Measurements from ENCODE around the gene UNC13A. TPM values are rescaled to one million over a fixed set of nuclear protein-coding genes. Genes with fewer than 3 reads are reported as not detected.

UNC13A gene
- total RNA-seq, 1 donor from 2014 or later = 0.04 TPM

GRCh38 chr19:17727843-17728242 is 39.7 kb upstream of the UNC13A start:
- DNase-seq (no peak), ATAC-seq (ENCODE audit: low read depth) (no peak)
- intact Hi-C loops (cut with micrococcal nuclease) = no loop called here
- ChIA-PET CTCF (interaction anchor here (1.6 kb wide), 1 partner anchor 24 kb away, joined by 3 read pairs; no protein-coding TSS in a partner anchor), POLR2A (no interaction called here)
- H3K9me3 Mint-ChIP-seq = no peaks in the 10 kb centered on the region
- no peak overlapping the region for H3K4me3 Mint-ChIP-seq
- H3K4me1 Mint-ChIP-seq = peaks cover 20% of the 10 kb centered on the region
- no peak overlapping the region for H3K27ac Mint-ChIP-seq
- H3K36me3 Mint-ChIP-seq (ENCODE audit: low read depth) = peaks cover 80% of the 10 kb centered on the region
- H3K27me3 Mint-ChIP-seq = no peaks in the 10 kb centered on the region
- TF ChIP-seq CTCF (IDR thresholded peaks at IDR 0.05) = no peak

GRCh38 chr19:17726964-17727773 is 39.0 kb upstream of the UNC13A start:
- Mint-ChIP-seq H3K9me3 (no peaks in the 10 kb centered on the region), H3K27ac (no peak overlapping the region), H3K4me3 (no peak overlapping the region), H3K4me1 (peaks cover 20% of the 10 kb centered on the region), H3K27me3 (no peaks in the 10 kb centered on the region), H3K36me3 (ENCODE audit: low read depth) (peaks cover 75% of the 10 kb centered on the region)
- TF ChIP-seq CTCF (IDR thresholded peaks at IDR 0.05) = no peak
- DNase-seq = no peak
- ChIA-PET CTCF (interaction anchor here (1.2 to 1.6 kb wide), 2 partner anchors 20 to 25 kb away, joined by 3 read pairs; no protein-coding TSS in a partner anchor), POLR2A (interaction anchor here (1.0 to 1.5 kb wide), 2 partner anchors 24 to 27 kb away, joined by 3 to 4 read pairs; partner anchors contain the start of gene FCHO1)
- intact Hi-C loops (cut with micrococcal nuclease) = no loop called here
- ATAC-seq (ENCODE audit: low read depth) = no peak

GRCh38 chr19:17726136-17726741 is 38.1 kb upstream of the UNC13A start:
- H3K4me3 Mint-ChIP-seq = no peak overlapping the region
- TF ChIP-seq CTCF (IDR thresholded peaks at IDR 0.05) = no peak
- H3K9me3 Mint-ChIP-seq = no peaks in the 10 kb centered on the region
- H3K36me3 Mint-ChIP-seq (ENCODE audit: low read depth) = peaks cover 73% of the 10 kb centered on the region
- intact Hi-C loops (cut with micrococcal nuclease) = no loop called here
- DNase-seq (no peak), ATAC-seq (ENCODE audit: low read depth) (no peak)
- no peaks in the 10 kb centered on the region for H3K27me3 Mint-ChIP-seq
- CTCF ChIA-PET = interaction anchor here (0.7 to 2.9 kb wide), 5 partner anchors 21 to 59 kb away, joined by 3 to 22 read pairs (median 4); no protein-coding TSS in a partner anchor
- peaks cover 23% of the 10 kb centered on the region for H3K4me1 Mint-ChIP-seq
- no peak overlapping the region for H3K27ac Mint-ChIP-seq
- POLR2A ChIA-PET = interaction anchor here (1.0 to 1.5 kb wide), 2 partner anchors 25 to 28 kb away, joined by 3 to 4 read pairs; partner anchors contain the start of gene FCHO1

GRCh38 chr19:17725422-17726078 is 37.4 kb upstream of the UNC13A start:
- no peak overlapping the region for H3K27ac Mint-ChIP-seq
- peaks cover 68% of the 10 kb centered on the region for H3K36me3 Mint-ChIP-seq (ENCODE audit: low read depth)
- TF ChIP-seq CTCF (IDR thresholded peaks at IDR 0.05) = no peak
- POLR2A ChIA-PET = interaction anchor here (1.0 to 1.5 kb wide), 3 partner anchors 27 to 134 kb away, joined by 3 to 7 read pairs (median 3); partner anchors contain the start of gene RPL18A
- ATAC-seq (ENCODE audit: low read depth) (peak; percentile 54), DNase-seq (no peak)
- peaks cover 26% of the 10 kb centered on the region for H3K4me1 Mint-ChIP-seq
- intact Hi-C loops (cut with micrococcal nuclease) = loop anchor here (1.0 kb wide), 1 partner anchor 41 kb away; no protein-coding TSS in a partner anchor
- CTCF ChIA-PET = interaction anchor here (0.7 to 2.9 kb wide), 5 partner anchors 22 to 60 kb away, joined by 3 to 22 read pairs (median 4); no protein-coding TSS in a partner anchor
- no peaks in the 10 kb centered on the region for H3K9me3 Mint-ChIP-seq
- no peak overlapping the region for H3K4me3 Mint-ChIP-seq
- no peaks in the 10 kb centered on the region for H3K27me3 Mint-ChIP-seq
